ENCODE data around the gene TRPM1.

Gene TRPM1

DNA sequence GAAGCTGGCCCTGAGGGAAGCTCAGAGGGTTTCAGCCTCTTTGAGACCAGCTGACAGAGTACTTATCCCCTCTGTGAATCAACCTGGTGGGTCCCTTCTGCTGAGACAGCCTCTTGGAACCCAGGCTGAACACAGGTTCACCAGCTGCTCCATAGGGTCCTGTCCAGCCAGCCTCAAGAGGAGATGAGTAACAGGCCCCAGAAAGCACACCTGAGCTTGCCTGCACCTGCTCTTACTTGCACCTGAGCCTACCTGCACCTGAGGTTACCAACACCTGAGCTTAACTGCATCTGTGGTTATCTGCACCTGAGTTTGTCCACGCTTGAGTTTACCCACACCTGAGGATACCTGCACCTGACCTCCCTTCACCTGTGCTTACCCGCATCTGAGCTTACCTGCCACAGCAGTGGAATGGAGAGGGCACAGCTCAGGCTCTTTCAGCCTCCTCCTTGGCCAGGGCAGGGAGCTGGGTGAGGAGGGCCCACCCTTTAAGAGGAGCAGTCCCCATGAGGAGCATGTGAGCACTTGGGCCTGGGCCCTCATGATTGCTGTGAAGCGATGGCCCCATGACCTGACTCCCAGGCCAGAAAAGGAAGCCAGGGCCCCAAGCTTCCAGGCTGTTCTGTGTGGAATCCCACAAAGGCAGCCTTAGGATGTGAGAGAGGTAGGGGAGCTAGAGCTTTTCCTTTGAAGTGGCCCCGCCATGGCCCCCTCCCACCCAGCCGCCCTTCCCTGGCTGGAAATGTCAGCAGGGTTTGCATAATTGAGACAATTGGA, at the start of gene TRPM1:
TSS of gene TRPM1 (minus strand) at position 464 of the 777 bp plus-strand sequence. CDS start 20,370 bp downstream, outside the sequence.
- DNase-seq (ENCODE audit: low spot score), result no peak

DNA sequence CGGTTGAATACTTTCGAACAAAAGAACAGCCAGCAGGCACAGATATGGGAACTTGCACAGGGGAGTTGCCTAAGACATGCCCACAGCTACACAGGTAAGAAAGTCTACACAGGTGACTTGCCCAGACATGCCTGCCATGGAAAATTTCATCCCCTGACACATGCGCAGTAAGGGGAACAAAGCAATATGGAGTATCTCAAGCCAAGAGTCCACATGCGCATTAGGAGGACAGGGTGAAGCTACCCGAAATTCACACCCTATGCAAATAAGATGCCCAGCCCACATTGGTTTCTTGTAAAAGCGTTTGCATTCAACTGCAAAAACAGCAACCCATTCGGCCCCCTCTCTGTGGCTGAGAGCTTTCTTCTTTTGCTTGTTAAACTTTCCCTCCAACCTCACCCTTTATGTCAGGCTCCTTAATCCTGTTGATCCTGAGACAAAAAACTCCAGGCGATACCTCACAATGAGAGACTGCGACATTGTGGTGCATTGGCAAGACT, 49.3 kb upstream of the TRPM1 start:
- no peak for DNase-seq (ENCODE audit: low spot score)

DNA sequence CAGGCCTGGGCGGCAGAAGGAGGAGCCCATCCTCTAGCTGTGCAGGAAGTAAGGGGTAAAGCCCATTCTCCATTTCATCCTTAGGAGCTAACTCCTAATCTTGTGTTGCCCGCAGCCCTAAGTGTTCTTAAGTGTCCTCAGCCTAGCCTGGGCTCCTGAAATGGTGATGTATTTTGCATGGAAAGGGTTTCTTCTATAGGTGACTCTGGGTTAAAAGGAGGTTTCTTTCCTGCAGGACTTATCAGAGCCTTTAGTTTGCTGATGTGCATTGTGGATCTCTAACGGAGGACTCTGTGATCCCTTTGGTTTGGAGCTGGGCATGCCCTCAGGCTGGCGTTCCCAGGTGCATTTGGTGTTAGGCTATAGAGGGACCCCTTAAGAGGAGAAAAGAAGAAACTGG, 48.5 kb upstream of the TRPM1 start:
- no peak for DNase-seq (ENCODE audit: low spot score)

DNA sequence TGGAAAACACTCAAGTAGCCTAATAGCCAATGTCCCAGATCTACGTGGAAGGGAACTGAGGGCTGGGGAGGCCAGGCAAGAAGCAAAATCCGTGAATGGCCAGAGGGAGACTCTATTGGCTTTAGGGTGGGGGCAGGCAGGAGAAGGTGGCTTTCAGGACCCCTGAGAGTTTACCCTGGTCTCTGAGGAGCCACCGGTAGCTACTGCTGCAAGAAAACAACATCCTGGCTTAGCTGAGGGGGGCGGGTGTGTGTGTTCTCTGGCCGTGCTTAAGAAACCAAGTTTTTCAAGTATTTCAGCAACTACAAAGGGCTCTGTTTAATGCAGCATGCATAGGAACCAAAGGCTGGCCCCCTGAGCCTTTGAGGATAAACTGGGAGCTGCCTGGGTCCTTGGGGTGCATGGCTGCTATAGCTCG, 47.6 kb upstream of the TRPM1 start:
- DNase-seq (ENCODE audit: low spot score), result no peak

DNA sequence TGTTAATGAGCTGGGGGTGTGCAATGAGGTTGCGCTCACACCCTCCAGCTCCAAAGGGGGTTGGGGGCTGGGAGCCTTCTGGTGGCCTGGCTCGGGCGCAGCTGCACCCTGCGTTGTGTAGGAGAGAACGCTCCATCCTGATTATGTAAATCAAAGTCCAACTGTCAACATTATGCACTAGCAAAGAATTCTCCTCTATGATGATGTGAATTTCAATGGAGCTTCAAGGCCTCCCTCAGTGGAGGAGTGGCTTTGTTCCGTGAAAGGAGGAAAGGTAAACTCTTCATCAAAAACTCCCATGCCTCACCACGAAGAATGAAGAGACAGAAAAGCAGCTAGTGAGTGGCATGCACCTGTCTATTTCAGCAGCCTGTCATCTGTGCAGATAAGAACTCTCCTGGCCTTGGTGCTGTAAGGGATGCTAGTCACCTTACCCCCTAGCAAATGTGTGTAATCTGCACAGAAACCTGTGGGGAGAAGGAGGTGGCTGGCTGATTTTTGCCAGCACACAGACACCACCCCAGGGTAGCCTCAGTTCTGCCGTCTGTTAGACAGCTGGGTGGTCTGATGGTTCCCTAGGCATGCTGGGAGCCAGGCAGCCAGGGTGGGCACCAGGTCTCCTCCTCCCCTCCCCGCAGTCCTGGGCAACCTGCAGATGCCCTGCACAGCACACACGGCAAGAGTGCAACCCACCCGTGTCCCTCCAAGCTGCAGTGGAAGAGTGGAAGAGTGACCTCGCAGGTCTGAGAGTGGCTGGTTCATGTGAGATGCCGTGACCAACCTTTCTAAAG, 47.0 kb upstream of the TRPM1 start:
- DNase-seq (ENCODE audit: low spot score), result no peak

DNA sequence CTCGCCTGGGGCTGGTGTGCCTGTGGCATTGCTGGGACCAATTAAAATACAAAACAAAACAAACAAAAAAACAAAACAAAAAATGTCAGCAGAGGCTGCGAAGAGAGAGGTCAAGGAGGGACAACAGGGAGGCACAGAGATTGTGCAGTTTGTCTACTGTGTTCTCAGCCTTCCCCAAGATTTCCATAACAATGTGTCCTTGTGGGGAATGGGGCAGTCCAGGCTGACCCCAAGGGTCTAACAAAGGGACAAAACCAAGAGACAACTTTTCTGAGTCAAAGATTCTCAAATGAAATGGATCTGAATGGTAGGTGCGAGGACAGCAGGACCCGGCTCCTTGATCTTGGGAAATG, 46.4 kb upstream of the TRPM1 start:
- DNase-seq (ENCODE audit: low spot score), result no peak

DNA sequence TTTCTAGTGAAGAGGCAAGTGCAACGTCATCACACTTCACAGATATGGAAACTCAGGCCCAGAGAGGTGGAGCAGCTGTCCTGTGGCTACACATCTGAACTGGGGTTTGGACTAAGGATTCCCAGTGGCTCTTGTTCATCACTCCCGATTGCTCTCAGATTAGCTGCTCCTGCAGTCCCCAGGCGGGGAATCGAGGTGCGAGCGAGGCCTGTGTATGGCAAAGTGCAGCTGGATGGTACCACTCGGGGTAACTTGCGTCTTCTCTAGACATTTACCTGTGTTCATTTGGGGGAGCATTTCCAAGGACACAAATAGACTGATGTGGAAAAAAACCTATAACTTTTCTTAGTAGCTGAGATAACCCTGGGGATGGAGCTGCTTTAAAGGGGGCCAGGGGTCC, 45.9 kb upstream of the TRPM1 start:
- DNase-seq (ENCODE audit: low spot score), result no peak

DNA sequence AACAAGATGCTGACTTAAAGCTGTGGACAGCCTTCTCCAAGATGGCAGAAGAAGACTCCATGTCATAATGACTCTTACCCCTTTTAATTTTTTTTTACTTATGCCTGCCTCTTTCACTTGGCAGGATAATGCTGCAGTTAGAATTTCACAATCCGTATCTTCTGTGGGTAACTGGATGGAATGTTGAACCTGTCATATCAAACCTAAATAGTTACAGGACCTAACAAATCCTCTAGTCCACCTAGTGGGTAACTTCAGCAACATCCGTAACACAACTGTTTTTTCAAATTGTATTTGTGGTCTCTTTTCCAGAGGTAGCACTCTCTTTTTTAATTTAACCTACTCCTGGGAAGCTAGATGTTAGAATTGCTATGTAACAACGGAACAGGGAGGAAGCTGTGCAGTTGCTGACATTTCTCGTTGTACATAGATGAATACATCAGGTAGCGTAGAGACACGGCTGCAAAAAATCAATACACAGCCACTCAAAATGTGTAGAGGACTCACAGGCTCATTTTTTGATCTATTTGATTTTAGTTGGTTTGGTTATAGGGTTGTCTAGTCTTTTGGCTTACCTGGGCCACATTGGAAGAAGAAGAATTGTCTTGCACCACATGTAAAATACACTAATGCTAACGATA, 43.9 kb upstream of the TRPM1 start:
- DNase-seq (ENCODE audit: low spot score), result no peak

DNA sequence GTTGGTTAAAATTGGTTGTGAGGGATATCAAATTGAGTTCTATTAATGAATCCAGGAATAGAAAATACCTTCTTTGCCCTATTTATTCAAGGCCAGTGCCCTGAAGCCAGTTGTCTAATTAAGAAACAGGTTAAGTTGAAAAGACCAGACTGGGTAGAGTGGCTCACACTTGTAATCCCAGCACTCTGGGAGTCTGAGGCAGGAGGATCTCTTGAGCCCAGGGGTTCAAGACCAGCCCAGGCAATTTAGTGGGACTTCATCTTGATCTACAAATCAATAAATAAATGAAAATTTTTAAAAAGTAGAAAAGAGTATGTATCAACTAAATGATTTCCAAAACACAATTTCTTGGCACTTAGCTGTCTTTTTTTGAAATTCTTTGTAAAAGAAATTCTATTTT, 40.3 kb upstream of the TRPM1 start:
- no peak for DNase-seq (ENCODE audit: low spot score)

DNA sequence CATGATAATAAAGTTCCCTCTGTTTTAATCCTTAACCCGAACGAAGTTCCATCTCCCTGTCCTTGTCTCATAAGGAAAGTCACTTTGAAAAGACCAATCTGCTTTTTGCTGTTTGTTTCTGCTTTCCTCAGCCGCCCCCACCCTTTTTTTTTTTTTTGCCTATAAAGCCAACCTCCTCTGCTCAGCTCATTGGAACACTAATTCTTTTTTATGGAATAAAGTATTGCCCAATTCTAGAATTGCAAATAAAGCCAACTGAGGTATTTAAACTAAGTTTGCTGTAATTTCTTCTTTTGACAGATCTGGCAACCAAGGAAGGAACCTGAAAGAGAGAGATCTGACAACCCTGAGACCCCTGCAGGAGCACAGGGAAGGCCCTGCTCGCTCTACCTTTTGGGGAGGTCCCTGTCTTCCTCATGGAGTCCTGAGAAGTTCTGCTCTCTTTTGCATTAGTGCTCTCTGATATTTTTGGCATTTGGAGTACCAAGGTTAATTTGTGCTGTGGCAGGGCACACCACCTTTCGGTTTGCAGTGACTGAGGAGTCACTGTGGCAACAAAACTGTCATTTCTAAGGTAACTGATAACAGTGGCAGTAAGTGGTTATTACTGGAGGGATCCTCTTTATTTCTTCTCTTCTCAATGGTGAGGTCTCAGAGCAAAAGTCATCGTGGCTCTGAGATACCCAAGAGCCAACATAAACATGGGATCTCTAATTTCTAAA, 35.2 kb upstream of the TRPM1 start:
- no peak for DNase-seq (ENCODE audit: low spot score)

DNA sequence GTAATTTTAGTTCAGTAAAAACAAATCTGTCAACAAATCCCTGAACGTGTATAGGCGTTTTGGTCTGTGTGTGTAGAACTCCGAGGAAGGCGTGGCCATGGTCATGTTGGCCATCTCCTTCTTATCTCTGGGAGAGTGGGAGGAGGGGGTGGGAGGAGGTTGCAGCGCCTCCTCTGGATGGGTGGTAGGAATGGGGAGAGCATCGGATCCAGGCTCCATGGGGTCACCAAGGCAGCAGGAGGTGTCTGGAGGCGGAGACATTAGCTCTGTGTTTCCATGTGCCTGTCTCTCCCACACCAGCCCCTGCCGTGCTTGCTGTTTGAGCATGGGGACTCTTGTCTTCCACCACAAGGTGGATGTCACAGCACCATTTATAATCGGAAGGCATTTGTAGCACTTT, 34.5 kb upstream of the TRPM1 start:
- DNase-seq (ENCODE audit: low spot score), result no peak

DNA sequence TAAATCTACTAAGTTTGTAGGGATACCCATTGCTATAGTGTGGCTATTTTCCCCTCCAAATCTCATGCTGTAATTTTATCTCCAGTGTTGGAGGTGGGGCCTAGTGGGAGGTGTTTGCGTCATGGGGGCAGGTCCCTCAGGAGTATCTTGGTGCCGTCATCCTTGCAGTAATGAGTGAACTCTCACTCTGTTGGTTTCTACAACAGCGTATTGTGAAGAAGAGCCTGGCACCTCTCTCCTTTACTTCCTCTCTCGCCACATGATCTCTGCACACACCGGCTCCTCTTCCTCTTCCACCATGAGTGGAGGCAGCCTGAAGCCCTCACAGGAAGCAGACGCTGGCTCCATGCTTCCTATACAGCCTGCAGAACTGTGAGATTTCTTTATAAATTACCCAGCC, 34.0 kb upstream of the TRPM1 start:
- DNase-seq (ENCODE audit: low spot score), result no peak

DNA sequence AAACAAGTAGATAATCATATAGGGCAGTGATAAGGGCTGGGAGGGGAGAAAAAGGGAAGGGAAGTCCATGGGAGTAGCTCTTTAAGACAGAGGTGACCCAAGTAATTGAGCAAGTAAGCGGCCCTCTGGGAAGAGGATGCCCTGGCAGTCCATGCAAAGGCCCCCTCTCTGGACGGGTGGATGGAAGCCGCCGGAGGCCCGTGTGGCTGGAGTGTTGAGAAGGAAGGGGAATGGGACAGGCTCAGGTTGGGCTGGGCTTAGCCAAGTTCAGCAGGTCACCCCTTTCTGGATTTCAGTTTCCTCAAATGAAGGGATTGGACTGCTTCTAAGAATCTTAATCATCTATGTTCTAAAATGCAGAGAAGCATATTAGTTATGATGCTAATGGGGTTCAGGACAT, 32.4 kb upstream of the TRPM1 start:
- no peak for DNase-seq (ENCODE audit: low spot score)

DNA sequence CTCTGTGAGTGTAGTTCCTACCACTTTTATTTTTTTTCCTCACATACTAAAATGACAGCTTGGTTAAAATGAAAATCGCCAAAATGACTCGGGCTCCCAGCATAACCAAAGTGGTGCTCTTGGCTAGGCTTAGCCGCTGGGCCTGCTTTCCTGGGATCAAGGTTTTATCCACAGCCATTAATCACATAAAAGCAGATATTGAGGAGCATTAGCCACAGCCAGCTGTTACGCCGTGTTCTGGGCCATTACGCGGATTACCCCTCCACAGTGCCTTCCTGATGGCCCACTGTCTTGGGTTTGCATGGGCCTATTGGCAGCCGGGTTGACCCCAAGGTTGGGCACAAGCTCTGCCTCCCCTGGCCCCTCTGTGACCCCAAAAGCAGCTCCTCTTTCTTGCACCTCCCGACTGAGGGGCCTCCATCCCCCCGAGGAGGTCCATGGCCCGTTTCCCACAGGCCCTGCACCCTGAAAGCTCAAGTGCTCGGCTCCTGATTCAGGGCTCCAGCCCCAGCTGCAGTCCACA, 30.4 kb upstream of the TRPM1 start:
- DNase-seq (ENCODE audit: low spot score), result no peak

DNA sequence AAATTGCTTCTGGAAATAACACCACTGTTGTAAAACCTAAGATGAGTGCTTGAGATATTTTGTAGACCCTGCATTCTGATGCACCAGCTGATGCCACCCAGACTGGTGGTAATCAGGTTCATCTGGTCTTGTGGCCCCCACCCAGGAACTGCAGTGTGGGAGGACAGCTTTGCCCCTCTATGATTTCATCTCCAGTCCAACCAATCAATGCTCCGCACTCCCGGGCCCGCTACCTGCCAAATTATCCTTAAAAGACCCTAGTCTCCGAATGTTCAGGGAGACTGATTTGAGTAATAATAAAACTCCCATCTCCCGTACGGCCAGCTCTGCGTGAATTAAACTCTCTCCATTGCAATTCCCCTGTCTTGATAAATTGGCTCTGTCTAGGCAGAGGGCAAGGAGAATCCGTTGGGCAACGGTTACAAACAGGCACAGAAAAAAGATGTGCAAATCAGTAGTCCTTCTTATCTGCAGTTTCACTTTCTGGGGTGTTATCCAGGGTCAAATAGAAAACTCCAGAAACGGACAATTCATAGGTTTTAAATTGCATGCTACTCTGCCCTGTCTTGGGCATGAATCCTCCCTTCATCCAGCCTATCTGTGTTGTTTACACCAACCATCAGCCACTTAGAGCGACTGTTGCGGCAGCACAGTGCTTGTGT, 29.2 kb upstream of the TRPM1 start:
- DNase-seq (ENCODE audit: low spot score), result no peak

DNA sequence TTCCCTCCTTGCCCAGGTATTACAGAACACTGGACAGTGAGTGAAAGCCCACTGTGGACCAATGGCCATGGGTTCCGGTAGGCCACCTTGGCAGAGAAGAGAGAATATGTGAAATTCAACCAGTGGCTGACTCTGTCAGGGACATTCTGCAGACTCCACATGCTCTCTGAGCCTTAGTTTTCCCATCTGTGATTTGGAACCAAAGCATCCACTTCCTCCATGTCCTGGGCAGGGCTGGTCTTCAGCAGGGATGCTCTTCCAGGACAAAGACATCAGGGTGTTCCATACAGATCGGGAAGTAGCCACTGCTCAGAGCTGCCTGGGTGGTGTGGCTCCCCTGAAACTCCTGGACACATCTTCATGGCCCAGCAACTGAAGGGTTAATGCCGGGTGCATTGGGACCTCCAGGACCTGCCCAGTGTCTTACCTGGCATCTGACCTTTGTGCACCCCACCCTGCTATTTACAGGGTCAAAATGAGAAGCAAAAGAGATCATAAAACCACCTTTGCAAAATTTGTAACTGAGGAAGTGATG, 28.3 kb upstream of the TRPM1 start:
- DNase-seq (ENCODE audit: low spot score), result no peak

DNA sequence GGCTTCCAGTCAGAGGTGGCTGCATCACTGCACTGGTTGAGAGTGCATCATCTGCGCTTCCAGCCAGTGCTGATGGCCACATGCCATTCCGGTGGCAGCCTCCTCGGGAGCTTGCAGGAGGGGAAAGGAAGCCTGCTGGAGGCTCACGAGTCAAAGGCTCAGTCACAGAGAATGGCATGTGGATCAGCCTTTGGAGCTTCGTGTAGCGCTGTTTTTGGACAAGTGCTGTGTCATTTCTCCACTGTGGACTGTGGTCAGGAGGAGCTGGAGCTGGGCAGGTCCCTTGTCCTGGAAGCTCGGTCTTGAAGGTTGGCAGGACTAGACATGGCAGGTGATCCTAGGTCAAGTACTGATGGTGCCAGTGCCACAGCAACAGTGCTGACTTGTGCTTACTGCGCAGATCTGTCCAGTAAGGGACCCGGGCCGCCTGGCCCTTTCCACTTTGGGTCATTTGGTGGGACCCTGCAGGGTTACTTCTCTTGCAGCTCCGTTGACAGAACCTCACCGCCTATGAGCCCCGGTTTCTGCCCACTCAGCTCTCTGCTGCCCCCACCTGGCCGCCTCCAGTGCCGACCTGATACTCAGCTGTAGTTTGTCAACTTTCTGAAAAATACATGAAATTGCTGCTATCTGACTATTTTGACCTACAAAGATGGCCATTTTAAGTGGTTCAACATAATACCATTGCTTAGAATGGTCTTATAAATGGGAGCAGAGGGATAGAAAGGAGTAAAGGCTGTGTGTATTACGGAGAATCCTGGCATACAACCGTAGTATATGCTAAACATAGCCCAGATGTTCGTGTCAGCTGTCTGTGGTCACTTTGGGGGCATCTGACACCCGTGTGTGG, 27.6 kb upstream of the TRPM1 start:
- DNase-seq (ENCODE audit: low spot score), result peak; percentile 83

DNA sequence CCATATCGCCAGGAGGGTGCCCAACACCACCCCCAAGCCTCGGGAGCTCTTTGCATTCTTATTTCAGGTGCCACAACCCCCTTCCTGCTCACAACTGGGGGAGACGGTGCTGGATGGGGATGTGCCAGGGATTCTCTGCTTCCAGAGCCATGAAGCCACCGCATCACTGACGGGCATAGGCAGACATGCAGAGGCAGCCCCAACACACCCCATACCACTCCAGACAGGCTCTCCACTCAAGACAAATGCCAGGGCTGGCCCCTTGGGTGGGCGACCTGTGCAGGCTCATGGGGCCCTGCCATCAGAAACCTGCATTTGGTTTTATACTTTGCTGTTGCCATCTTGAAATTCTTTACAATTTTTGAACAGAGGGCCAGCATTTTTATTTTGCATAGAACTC, 27.0 kb upstream of the TRPM1 start:
- DNase-seq (ENCODE audit: low spot score), result no peak

DNA sequence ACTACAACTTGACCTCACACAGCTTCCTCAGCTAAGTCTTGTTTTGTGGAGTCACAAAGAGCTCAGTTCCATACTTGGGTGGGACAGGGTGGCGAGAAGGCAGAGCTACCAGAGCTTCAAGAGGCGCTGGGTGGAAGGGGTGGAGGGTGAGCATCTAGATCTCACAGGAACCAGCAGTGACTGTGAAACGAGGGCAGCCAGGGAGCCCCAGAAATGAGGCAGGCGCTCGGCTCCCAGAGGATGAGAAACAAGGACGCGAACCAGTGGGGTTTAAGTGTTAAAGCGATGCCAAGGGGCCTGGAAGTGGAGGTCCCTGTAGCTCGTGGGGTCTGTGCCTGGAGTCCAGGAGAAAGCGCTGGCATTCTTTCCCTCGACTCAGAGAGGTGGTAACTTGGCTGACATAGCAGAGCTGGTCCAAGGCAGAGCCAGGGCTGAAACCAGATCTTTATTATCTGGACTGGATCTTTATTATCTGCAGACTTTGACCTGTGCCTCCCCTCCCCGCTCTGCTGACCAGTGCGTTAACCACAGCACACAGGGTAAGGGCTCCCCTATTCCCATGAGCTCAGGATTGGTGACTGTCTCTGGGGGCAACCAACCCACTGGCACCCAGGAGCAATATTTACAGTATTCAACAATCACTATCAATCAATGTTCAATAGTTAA, 26.2 kb upstream of the TRPM1 start:
- no peak for DNase-seq (ENCODE audit: low spot score)

DNA sequence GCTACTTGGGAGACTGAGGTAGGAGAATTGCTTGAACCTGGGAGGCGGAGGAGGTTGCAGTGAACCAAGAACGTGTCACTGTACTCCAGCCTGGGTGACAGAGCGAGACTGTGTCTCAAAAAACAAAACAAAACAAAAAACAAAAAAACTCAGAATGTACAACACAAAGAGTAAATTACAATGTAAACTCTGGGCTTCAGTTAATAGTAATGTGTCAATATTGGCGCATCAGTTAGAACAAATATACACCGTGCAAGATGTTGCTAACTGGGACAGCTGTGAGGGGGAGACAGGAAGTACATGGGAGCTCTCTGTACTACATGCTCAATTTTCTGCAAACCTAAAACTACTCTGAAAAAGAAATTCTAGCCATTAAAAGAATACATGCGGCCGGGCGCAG, 23.5 kb upstream of the TRPM1 start:
- no peak for DNase-seq (ENCODE audit: low spot score)

All from ecto neural progenitor cell (in vitro differentiated cells).